PFSK-1 (cell line): ENCODE results near the gene NR2C2AP.

Experiments
- FOXP2 ChIP-seq: optimal IDR thresholded peaks from 2 replicates; pipeline ENCODE3; 2011; ENCODE audit warnings: borderline replicate concordance, control low read depth, inconsistent platforms; ENCODE audit not compliant: insufficient read depth; ENCODE audit errors: extremely low read length, extremely low read depth
- REST ChIP-seq, 2 experiments: IDR thresholded peaks; 2 replicates each; pipeline versions ENCODE4 v1.6.1 to v1.8.0; 2011 to 2012; ENCODE audit warnings: low read depth in 2 of 2, low read length in 2 of 2, control low read depth in 1 of 2, inconsistent platforms in 1 of 2, mild to moderate bottlenecking in 1 of 2, moderate library complexity in 1 of 2; ENCODE audit not compliant: insufficient read depth in 1 of 2
- TAF1 ChIP-seq: IDR thresholded peaks from 2 replicates; pipeline ENCODE4 v1.6.1; 2012; ENCODE audit warnings: low read length, control low read depth, borderline replicate concordance; ENCODE audit not compliant: insufficient read depth

GRCh38 chr19:19232261-19232721 is 29.1 kb upstream of the NR2C2AP start:
- TF ChIP-seq FOXP2 (no peak), TAF1 (no peak), REST (IDR thresholded peaks at IDR 0.05; ENCODE audit: insufficient read depth in 1 of 2, low read depth in 2 of 2, low read length in 2 of 2) (no peak)
